Suprapubic skin (tissue), 4 donors: Measurements from ENCODE around the gene AHNAK2. TPM values are rescaled to one million over a fixed set of nuclear protein-coding genes. Genes with fewer than 3 reads are reported as not detected.
"Not testable (repeated sequence)": the region's sequence is repeated elsewhere in the genome, so short reads cannot be mapped to it uniquely, and the experiment has no call there.

Experiments
- DNase-seq, 2 donors: peaks; one replicate each; pipeline ENCODE4 v3.0.0-alpha.2; 2019; ENCODE audit warnings: low spot score in 2 of 2
- H3K27ac ChIP-seq: fragments of 200-600 bp; sonication (generic); one replicate; pipeline ENCODE4 v1.5.1; 2019
- H3K27me3 ChIP-seq: fragments of 200-600 bp; sonication (generic); one replicate; pipeline ENCODE4 v1.5.1; 2019
- H3K36me3 ChIP-seq: fragments of 200-600 bp; sonication (generic); one replicate; pipeline ENCODE4 v1.5.1; 2019
- H3K4me1 ChIP-seq: fragments of 200-600 bp; sonication (generic); one replicate; pipeline ENCODE4 v1.5.1; 2019
- H3K4me3 ChIP-seq: fragments of 200-600 bp; sonication (generic); one replicate; pipeline ENCODE4 v1.5.1; 2019; ENCODE audit warnings: mild to moderate bottlenecking
- H3K9me3 ChIP-seq: fragments of 200-600 bp; sonication (generic); one replicate; pipeline ENCODE4 v1.5.1; 2019
- CTCF ChIP-seq, 2 donors: fragments of 200-600 bp in 1 of 2; fragments of 450-650 bp in 1 of 2; sonication (generic) in 1 of 2; IDR thresholded peaks; one replicate each; pipeline ENCODE4 v1.5.1; 2016 to 2019; ENCODE audit warnings: antibody characterized with exemption in 2 of 2, mild to moderate bottlenecking in 1 of 2, moderate library complexity in 1 of 2
- EP300 ChIP-seq: sonication (generic); formaldehyde crosslinking; IDR thresholded peaks from one replicate; pipeline ENCODE4 v1.6.1; 2017; ENCODE audit warnings: antibody characterized with exemption
- POLR2A ChIP-seq, 2 donors: fragments of 450-650 bp; IDR thresholded peaks; one replicate each; pipeline ENCODE4 v1.6.1; 2017; ENCODE audit warnings: antibody characterized with exemption in 2 of 2, mild to moderate bottlenecking in 2 of 2, moderate library complexity in 2 of 2
- POLR2AphosphoS5 ChIP-seq, 3 donors: sonication (generic); formaldehyde crosslinking; IDR thresholded peaks; one replicate each; pipeline ENCODE4 v1.6.1; 2017; ENCODE audit warnings: antibody characterized with exemption in 3 of 3
- WGBS: methylation state at CpG from one replicate; pipeline ENCODE4 v1.1.5; 2018; 5-methylcytosine and 5-hydroxymethylcytosine counted together
- total RNA-seq, 4 donors: library from RNA; depleted of rRNA; stranded (reverse); fragments of >200 nt; gene quantifications; one replicate each; pipeline ENCODE4 v1.1.0, GENCODE V29; 2016

AHNAK2 gene
- total RNA-seq, 4 donors from 2014 or later, result 829 to 975 (median 858) TPM

- Histone ChIP-seq H3K36me3 (peaks cover 23% of the 10 kb centered on the region), H3K4me3 (no peak overlapping the region), H3K4me1 (peaks cover 19% of the 10 kb centered on the region), H3K27me3 (no peaks in the 10 kb centered on the region), H3K9me3 (no peaks in the 10 kb centered on the region), H3K27ac (no peak overlapping the region)
- DNase-seq, result peak; percentile 65 to 76
- WGBS, result 73% methylated on average over 30 of the region's 39 CpGs
- TF ChIP-seq POLR2A (IDR thresholded peaks at IDR 0.05) (no peak), CTCF (IDR thresholded peaks at IDR 0.05) (no peak), POLR2AphosphoS5 (IDR thresholded peaks at IDR 0.05) (no peak), EP300 (no peak)
These were observed 84.6 kb downstream of the AHNAK2 start for GRCh38 chr14:104893435-104894207.

GRCh38 chr14:104892531-104893434, 85.4 kb downstream of the AHNAK2 start:
- Histone ChIP-seq H3K27me3 (no peaks in the 10 kb centered on the region), H3K27ac (no peak overlapping the region), H3K9me3 (no peaks in the 10 kb centered on the region), H3K4me3 (no peak overlapping the region), H3K36me3 (peaks cover 32% of the 10 kb centered on the region), H3K4me1 (peaks cover 19% of the 10 kb centered on the region)
- 83% methylated on average over 12 of the region's 31 CpGs for WGBS
- peak in 1 of 2 donors; percentile 76 for DNase-seq
- no peak for TF ChIP-seq EP300

GRCh38 chr14:104891664-104892530, 86.3 kb downstream of the AHNAK2 start:
- WGBS, result 77% methylated on average over 8 of the region's 13 CpGs
- peaks cover 41% of the 10 kb centered on the region for H3K36me3 ChIP-seq
- peak; percentile 60 to 78 for DNase-seq

GRCh38 chr14:104891121-104891551, 87.0 kb downstream of the AHNAK2 start:
- H3K4me1 ChIP-seq, result peaks cover 14% of the 10 kb centered on the region
- peaks cover 48% of the 10 kb centered on the region for H3K36me3 ChIP-seq
- WGBS, result 96% methylated on average over 4 of the region's 4 CpGs
- DNase-seq, result peak in 1 of 2 donors; percentile 61
- H3K27me3 ChIP-seq, result no peaks in the 10 kb centered on the region
- H3K9me3 ChIP-seq, result no peaks in the 10 kb centered on the region
- H3K4me3 ChIP-seq, result no peak overlapping the region
- H3K27ac ChIP-seq, result no peak overlapping the region
- TF ChIP-seq POLR2A (IDR thresholded peaks at IDR 0.05), result no peak
- no peak for TF ChIP-seq CTCF (IDR thresholded peaks at IDR 0.05)
- no peak for TF ChIP-seq POLR2AphosphoS5 (IDR thresholded peaks at IDR 0.05)
- no peak for TF ChIP-seq EP300

More at GRCh38 chr14:104891664-104892530, 86.3 kb downstream of the AHNAK2 start:
- Histone ChIP-seq H3K4me3 (no peak overlapping the region), H3K27me3 (no peaks in the 10 kb centered on the region), H3K27ac (no peak overlapping the region), H3K4me1 (peaks cover 19% of the 10 kb centered on the region), H3K9me3 (no peaks in the 10 kb centered on the region)
- TF ChIP-seq POLR2A (IDR thresholded peaks at IDR 0.05), result no peak
- TF ChIP-seq CTCF (IDR thresholded peaks at IDR 0.05), result no peak
- TF ChIP-seq POLR2AphosphoS5 (IDR thresholded peaks at IDR 0.05), result no peak
- TF ChIP-seq EP300, result no peak

- DNase-seq, result peak in 1 of 2 donors; percentile 15
- H3K36me3 ChIP-seq, result peaks cover 55% of the 10 kb centered on the region
- H3K4me3 ChIP-seq, H3K4me1 ChIP-seq, H3K27ac ChIP-seq, H3K27me3 ChIP-seq, H3K9me3 ChIP-seq: not testable (repeated sequence)
These were observed 87.9 kb downstream of the AHNAK2 start for GRCh38 chr14:104890292-104890691.
